GM19240 (cell line): ENCODE data around the gene KCNH1.
"Not testable (repeated sequence)": the region's sequence is repeated elsewhere in the genome, so short reads cannot be mapped to it uniquely, and the experiment has no call there.

Experiments
- DNase-seq: peaks from one replicate; pipeline ENCODE4 v3.0.0; 2011; ENCODE audit warnings: low spot score; ENCODE audit not compliant: insufficient read length

KCNH1 gene

DNA sequence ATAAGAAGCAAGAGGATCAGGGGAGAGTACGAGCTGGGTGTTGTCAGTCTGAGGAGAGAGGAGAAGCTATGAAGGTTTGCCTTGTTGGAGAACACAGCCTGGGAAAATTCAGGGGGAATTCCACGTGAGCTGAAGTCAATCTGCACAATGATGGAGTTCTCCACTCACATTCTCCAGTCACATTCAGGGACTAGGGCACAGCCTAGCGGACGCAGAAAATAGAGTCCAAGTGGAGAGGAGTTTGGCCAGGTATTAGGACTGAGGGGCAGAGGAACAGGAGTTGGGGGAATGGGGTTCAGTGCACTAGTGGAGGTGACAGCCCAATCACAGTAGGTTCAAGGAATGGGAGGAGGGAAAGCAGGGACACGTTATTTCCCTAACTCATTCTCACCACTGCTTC lies 124.0 kb downstream of the KCNH1 start:
- no peak for DNase-seq

GRCh38 chr1:211007830-211008229 lies 126.1 kb downstream of the KCNH1 start:
- DNase-seq: no peak

GRCh38 chr1:210995931-210996330 lies 138.0 kb downstream of the KCNH1 start:
- not testable (repeated sequence) for DNase-seq

DNA sequence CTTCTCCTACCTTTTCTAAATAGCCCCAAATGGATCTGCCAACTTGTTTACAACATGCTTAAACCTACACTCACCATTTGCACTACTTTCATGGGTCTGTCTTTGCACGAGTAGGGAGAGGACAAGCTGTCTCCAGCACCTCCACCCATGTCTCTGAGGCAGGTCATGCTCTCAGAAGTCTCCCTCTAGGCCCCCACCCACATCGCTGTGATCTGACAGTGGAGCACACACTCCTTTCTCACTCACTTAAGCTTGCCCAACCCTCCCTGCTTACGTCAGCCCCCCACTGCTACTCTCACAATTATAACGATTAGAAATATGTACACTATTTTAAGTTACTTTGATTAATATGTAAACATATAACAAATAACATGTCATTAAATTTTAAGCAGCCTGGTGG lies 141.1 kb downstream of the KCNH1 start:
- DNase-seq: no peak

- no peak for DNase-seq
These were observed 144.0 kb downstream of the KCNH1 start for GRCh38 chr1:210989905-210990304.

DNA sequence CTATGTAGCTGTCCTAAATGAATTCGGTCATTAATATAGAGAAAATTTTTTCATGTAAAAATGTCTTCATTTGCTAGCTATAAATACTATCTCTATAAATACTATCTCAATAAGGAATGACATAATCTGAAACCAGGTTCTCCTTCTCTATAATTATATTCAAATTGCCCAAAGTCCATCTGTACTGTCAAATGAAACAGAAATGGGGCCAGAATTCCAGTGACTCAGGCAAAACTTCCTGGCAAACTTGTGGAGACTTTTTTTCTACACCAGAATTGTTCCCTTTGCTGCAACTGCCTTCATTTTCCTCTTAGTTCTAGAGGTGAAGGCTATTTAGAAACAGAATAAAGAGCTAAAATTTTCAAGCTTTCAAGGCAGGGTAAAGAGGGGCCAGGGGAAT lies 152.5 kb downstream of the KCNH1 start:
- DNase-seq: no peak

GRCh38 chr1:210980082-210980481 lies 153.9 kb downstream of the KCNH1 start:
- DNase-seq: no peak

- no peak for DNase-seq
These were observed 155.0 kb downstream of the KCNH1 start for GRCh38 chr1:210978974-210979354.

DNA sequence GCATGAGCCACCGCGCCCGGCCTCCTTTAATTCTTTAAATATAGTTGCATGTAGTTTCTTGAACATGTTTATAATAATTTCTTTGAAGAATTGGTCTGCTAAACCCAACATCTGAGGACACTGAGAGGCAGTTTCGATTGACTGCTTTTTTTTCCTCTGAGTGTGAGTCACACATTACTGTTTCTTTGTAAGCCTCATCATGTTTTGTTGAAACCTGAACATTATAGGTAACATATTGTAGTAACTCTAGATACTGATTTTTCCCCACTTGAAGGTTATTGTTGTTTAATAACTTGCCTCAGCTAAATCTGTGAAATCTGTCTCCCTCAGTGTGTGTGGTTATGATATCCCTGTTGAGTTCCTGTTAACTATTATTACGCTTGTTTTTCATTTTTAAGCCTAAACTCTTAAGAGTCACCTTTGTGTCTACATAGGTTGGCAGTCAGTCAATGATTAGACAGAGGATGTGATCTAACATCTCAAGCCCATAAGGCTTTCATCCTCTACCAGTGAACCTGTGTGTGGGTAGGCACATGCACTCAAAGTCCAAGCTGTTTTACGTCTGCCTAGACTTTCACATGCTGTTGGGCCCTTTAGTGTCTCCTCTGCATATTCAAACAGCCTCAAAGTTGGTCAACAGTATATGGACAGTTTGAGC lies 155.5 kb downstream of the KCNH1 start:
- DNase-seq: no peak

GRCh38 chr1:210951279-210951678 lies 182.7 kb downstream of the KCNH1 start:
- DNase-seq: no peak

DNA sequence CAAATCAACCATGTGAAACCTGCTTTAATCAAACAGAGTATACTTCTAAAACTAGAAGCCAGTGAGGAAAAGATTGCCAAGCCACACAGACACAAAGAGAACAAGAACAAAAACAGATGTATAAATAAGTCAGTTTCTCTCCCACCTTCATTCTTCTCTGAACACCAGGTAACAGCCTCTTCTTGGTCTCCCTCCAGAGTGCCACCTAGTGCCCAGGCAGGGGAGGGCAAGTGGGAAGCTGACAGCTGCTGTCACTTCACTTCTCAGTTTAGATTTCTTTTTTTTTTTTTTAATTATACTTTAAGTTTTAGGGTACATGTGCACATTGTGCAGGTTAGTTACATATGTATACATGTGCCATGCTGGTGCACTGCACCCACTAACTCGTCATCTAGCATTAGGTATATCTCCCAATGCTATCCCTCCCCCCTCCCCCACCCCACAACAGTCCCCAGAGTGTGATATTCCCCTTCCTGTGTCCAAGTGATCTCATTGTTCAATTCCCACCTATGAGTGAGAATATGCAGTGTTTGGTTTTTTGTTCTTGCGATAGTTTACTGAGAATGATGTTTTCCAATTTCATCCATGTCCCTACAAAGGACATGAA lies 183.9 kb downstream of the KCNH1 start:
- peak; percentile 8 for DNase-seq

DNA sequence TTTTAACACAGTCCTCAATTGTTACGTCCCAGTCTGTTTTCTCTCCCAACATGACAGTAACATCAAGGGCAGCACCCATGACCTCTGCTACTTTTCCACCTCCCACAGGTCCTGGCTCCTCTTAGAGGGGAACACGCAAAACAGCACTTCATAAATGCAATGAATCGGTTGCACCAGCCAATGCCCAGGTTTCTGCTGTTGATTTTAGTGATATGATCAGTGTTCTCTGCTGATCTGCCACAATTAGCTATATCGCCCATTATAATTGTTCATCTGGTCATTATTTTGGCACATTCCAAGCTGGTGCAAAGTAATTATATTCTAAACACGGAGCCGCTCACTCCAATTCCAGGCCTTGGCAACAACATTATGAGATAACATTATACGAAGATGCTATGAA lies 184.5 kb downstream of the KCNH1 start:
- DNase-seq: no peak

GRCh38 chr1:210949039-210949438 lies 184.9 kb downstream of the KCNH1 start:
- no peak for DNase-seq

- DNase-seq: no peak
These were observed 189.7 kb downstream of the KCNH1 start for GRCh38 chr1:210944252-210944651.

DNA sequence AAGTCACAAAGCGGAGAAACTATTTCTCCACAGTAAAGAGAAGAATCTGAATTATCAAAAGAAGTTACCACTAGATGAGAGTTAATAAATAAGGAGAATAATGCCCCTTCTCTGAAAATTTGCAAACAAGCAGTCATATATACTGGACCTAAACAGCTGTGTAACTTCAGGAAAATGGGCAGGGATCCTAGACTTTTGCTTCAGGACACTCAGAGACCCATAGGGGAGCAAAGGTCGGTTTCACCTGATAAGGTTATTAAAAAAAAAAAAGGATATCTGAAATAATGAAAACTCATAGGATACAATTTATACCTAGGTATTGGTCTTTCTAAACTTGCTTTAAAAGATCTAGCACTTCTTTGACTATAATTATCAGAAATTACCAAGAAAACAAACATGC lies 191.4 kb downstream of the KCNH1 start:
- DNase-seq: no peak

- no peak for DNase-seq
These were observed 193.8 kb downstream of the KCNH1 start for GRCh38 chr1:210940081-210940617.

GRCh38 chr1:210938416-210938925 lies 195.5 kb downstream of the KCNH1 start:
- no peak for DNase-seq

DNA sequence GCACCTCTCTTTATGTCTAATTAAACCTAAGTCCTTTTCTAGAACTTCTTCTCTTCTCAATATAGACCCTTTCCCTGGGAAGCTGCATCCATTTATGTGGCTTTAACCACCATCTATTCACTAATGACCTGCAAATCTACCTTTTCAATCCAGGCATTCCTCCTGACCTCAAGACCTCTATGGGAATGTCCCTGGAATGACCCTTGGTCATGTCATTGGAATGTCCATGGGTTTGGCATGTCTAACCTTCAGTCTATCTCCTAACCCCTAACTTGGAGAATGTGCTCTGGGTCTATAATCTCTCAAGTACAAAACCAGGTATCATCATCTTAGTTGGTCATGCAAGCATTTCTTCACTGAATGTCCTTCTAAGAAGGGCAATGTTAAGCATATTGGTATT lies 196.1 kb downstream of the KCNH1 start:
- DNase-seq: no peak

- DNase-seq: no peak
These were observed 198.0 kb downstream of the KCNH1 start for GRCh38 chr1:210935905-210936304.

- no peak for DNase-seq
These were observed 201.8 kb downstream of the KCNH1 start for GRCh38 chr1:210932104-210932503.

DNA sequence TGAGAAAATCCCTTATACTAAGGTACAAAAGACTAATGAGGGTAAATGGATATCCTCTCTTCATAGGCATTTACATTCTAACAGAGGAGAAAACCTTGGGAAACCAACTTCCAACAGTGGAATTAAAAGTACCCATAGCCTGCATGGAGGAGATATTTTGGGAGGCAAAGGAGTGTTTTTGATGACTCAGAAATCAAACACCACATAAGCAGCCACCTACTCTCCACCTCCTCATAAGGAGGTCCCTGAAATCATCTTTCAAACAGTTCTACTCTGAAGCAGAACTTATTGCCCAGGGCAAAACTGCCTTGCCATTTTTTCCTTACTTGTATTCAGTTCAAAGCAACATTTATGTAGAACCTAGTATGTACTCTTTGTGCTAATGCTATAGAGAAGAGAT lies 211.3 kb downstream of the KCNH1 start:
- DNase-seq: no peak

DNA sequence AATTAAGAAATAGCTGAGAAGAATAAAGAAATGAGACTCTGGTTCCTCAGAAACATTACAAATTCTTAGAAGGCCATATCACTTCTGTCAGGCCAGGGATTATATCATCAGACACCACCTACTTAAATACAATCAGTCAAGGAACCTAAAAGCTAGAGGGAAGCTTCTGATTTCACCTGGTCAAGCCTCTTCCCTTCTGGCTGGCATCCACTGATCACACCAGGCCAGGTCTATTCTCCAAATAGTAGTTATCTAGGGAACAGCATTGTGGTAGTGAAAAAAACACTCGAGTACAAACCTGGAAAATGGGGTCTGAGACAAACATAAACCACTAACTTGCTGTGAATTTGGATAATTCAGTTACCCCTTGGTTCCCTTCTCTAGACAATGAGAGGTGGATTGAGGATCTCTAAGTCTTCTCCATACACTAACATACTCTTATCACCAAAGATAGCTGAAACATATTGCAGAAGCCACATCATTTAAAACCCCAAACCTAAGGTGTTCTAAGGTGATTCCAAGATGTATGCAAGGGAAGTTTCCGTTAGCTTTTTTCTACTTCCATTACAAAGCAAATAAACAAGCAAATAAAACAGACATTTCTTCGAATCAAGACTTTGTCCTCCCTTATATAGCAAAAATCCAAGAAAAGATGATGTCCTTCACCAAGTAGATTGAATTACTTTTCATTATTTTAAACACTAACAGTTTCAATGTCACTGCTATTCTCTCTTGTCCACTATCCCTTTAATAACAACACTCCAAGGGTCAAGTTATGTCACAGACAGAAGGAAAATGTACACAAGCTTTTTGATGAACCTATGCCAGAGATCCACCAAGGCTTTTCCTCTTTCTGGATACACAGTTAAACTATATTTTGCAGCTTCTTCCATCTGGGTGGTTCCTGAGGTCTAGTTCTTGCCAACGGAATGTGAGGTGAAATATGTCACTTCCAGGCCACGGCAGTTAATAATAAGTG lies 212.9 kb downstream of the KCNH1 start:
- DNase-seq: no peak
